VCaP (cell line): ENCODE results near the gene PTPRN2.
"Not testable (repeated sequence)": the region's sequence is repeated elsewhere in the genome, so short reads cannot be mapped to it uniquely, and the experiment has no call there.

ENCODE experiments used
- H3K27ac ChIP-seq: fragments of 450-650 bp; 2 replicates; pipeline ENCODE4 v1.5.1; 2017
- TF ChIP-seq, protein P1 (sequence below): fragments of 450-650 bp; conservative IDR thresholded peaks from 2 replicates; pipeline ENCODE4 v1.5.1; 2017; ENCODE audit warnings: mild to moderate bottlenecking, moderate library complexity

Gene PTPRN2

DNA sequence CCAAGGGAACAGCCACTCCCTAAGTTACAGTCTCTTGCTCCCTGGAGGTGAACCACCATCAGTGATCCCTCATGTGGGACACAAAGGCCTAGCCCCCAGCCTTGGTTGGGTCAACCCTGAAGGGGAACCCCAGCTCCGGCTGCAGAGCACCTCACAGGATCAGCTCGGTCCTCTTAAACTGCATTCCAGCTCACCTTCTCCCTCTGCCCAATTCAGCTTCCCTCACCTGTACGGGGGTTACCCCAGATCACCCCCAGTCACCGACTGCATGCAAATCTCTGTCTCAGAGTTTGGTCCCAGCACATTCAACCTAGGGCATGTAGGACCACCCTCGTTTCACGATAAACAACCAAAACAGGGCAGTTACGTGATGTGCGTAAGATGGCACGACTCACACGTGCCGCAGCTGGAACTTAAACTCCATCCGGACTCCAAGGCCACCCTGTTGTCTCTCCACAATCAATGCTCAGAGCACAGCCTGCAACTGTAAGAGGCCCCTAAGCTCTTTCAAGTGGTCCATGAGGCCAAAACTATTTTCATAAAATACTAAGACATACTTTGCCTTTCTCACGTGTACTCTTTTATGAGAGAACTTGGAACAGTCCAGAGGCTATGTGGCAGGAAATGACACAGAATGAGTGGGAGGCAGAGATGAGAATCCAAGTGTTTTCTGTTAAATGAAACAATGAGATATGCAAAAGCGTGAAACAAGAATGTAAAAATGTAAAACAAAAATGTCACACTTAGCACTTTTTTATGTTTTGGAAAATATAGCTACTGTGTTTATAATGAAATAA lies 285.2 kb downstream of the PTPRN2 start:
- TF ChIP-seq, protein P1, sequence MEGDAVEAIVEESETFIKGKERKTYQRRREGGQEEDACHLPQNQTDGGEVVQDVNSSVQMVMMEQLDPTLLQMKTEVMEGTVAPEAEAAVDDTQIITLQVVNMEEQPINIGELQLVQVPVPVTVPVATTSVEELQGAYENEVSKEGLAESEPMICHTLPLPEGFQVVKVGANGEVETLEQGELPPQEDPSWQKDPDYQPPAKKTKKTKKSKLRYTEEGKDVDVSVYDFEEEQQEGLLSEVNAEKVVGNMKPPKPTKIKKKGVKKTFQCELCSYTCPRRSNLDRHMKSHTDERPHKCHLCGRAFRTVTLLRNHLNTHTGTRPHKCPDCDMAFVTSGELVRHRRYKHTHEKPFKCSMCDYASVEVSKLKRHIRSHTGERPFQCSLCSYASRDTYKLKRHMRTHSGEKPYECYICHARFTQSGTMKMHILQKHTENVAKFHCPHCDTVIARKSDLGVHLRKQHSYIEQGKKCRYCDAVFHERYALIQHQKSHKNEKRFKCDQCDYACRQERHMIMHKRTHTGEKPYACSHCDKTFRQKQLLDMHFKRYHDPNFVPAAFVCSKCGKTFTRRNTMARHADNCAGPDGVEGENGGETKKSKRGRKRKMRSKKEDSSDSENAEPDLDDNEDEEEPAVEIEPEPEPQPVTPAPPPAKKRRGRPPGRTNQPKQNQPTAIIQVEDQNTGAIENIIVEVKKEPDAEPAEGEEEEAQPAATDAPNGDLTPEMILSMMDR = no peak
- H3K27ac ChIP-seq = no peak overlapping the region

DNA sequence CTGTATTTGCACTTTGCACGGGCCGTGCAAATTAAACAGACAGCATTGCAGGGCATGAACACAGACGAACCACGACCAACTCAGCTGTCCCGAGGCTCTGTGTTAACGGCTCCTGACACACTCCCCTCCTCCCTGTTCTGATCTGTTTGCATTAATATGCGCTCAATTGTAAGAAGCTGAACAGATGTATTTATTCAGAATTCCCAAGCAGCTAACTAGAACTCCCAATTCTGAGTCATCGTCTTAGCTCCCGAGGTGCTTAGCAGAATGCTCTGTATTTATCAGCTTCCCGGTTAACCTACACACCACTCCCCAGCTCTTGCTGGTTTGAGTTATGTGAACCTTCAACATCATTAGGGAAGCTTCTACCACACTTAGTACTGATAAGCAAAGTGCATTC lies 286.4 kb downstream of the PTPRN2 start:
- TF ChIP-seq, protein P1 = no peak
- no peak overlapping the region for H3K27ac ChIP-seq

DNA sequence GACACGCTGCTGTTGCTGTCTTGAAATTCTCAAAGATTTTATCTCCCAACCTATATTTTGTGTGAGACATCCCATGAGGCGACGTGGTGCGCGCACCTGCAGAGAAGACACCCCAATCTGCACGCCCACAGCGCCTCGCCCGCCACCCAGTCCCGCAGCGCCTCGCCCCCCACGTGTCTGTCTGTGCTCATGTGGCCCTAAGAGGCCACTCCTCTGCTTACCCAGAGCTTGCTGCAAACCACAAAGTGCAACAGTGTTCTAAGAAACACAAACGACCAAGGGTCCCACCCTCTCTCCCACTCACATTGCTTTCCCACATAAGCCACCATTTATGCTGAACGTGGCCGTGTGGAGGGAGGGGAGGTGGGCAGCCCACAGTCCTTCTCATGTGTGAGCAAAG lies 287.2 kb downstream of the PTPRN2 start:
- TF ChIP-seq, protein P1 = no peak
- no peak overlapping the region for H3K27ac ChIP-seq

DNA sequence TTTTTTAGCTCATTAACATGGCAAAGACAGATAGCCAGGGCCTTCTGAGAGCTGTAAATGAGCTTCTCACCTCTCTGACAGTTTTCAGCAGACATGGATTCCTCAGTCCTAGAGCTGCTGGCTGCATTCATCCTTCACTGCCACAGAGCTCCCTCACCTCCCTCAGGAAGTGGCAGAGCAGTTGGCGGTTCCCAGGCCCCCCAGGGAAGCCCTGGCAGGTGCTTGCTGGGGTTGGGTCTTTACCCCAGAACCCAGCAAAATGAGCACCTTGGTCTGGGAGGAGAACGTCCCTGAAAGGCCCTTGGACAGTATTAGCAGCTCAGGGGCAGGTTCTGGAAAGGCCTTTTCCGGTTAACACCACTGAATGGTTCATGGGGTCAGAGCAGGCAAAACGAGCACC lies 288.0 kb downstream of the PTPRN2 start:
- H3K27ac ChIP-seq = no peak overlapping the region
- TF ChIP-seq, protein P1 = no peak

DNA sequence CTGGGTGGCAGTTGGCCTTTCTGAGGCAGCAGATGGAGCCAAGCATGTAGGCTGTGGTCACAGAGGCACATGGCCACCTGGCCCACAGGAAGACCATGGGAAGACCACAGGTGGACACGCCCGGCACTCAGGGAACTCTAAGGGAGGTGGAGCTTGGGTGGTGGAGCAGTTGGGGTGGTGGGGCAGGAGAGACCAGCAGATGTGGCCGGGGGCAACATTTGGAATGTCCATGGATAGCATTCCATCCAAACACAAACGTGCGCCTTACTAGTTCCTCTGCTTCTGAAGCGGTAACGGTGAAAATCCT lies 290.9 kb downstream of the PTPRN2 start:
- H3K27ac ChIP-seq = no peak overlapping the region
- TF ChIP-seq, protein P1 = no peak

DNA sequence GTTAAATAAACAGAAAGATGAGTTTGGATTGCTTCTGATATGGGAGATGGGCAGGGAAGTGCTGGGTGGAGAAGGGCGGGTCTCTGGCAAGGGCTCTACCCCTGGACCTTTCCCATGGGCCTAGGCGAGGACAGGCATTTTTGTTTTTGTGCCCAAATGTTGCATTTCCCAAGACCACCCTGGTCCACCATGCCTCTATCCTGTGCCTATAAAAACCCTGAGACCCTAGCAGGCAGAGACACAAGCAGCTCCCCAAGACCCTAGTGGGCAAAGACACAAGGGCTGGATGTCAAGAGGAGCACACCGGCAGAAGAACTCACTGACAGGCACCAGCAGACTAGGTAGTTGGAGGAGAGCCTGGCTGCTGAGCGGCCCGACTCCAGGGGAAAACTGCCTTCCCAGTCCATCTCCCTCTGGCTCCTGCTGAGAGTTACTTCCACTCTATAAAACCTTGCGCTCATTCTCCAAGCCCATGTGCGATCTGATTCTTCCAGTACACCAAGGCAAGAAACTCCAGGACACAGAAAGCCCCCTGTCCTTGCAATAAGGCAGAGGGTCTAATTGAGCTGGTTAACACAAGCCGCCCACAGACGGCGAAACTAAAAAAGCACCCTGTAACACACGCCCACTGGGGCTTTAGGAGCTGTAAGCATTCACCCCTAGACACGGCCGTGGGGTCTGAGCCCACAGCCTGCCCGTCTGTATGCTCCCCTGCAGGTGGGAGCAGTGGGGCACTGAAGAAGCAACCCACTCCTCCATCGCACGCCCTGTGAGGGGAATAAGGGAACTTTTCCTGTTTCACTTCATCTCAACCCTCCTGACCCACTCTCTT lies 291.4 kb downstream of the PTPRN2 start:
- TF ChIP-seq, protein P1 = no peak
- H3K27ac ChIP-seq = no peak overlapping the region

DNA sequence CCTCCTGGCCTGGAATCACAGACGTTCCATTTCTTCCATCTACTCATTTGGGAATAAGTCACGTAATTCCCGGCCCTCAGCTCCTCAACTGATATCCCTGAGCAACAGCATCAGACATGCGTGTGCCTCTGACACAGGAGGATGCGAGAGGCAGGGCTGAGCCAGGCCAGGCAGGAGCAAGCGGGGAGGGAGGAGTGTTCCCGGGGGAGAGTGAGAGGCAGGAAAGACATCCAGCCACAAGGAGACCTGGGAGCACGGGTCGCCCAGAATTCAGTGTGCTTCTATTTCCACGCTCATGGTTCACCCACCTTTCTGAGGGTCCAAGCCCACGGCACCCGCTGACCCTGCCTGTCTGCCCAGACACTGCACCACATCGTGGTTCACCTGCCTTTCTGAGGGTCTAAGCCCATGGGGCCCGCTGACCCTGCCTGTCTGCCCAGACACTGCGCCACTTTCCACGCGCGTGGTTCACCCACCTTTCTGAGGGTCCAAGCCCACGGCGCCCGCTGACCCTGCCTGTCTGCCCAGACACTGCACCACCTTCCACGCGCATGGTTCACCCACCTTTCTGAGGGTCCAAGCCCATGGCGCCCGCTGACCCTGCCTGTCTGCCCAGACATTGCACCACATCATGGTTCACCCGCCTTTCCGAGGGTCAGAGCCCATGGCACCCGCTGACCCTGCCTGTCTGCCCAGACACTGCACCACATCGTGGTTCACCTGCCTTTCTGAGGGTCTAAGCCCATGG lies 293.0 kb downstream of the PTPRN2 start:
- H3K27ac ChIP-seq = not testable (repeated sequence)
